Thyroid gland (tissue), 4 donors: ENCODE results near the gene SYTL3.

ENCODE experiments used
- POLR2A ChIP-seq, 2 donors: fragments of 450-650 bp; IDR thresholded peaks; one replicate each; pipeline ENCODE4 v1.6.1; 2017; ENCODE audit warnings: antibody characterized with exemption in 2 of 2, mild to moderate bottlenecking in 2 of 2, moderate library complexity in 1 of 2
- TF ChIP-seq, protein P1 (sequence below), 6 experiments: fragments of 200-600 bp in 3 of 6; fragments of 450-650 bp in 3 of 6; sonication (generic) in 3 of 6; IDR thresholded peaks; one replicate each; pipeline ENCODE4 v1.5.1; 2016 to 2019; ENCODE audit warnings: antibody characterized with exemption in 6 of 6, mild to moderate bottlenecking in 2 of 6, inconsistent platforms in 1 of 6, moderate library complexity in 1 of 6

DNA sequence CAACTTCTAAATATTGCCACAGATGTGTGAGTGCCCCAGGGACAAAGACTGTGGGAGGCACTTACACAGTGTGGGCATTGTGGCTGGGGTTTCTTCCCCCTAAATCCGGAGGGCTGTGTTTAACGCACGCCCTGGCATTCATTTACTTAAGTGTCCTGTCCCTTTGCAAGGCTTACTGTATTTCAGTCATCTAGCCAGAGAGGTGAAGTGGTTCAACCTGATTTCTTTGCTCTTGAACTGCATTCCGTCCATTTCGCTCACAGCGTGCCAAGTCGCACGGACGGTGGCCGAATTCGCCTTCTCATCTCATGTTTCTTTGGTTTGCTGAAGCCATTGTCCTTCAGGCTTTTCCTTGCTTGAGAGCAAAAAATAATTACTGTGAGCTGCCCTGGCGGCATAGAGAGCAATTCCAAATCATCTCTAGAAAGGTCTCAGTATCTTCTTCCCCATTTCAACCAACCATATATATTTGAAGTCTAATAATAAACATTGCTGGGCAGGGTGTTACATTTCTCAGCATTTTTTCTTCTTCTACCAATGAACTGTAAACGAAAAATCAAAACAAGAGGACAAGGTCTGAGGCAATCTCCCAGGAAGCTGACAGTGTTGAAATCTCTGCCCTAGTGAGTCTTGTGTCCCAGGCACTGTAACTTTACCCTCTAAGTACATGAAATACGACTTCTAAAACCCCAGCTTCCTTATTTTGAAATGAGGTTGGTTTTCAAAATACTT is 16.9 kb downstream of the SYTL3 start:
- TF ChIP-seq, protein P1, sequence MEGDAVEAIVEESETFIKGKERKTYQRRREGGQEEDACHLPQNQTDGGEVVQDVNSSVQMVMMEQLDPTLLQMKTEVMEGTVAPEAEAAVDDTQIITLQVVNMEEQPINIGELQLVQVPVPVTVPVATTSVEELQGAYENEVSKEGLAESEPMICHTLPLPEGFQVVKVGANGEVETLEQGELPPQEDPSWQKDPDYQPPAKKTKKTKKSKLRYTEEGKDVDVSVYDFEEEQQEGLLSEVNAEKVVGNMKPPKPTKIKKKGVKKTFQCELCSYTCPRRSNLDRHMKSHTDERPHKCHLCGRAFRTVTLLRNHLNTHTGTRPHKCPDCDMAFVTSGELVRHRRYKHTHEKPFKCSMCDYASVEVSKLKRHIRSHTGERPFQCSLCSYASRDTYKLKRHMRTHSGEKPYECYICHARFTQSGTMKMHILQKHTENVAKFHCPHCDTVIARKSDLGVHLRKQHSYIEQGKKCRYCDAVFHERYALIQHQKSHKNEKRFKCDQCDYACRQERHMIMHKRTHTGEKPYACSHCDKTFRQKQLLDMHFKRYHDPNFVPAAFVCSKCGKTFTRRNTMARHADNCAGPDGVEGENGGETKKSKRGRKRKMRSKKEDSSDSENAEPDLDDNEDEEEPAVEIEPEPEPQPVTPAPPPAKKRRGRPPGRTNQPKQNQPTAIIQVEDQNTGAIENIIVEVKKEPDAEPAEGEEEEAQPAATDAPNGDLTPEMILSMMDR (IDR thresholded peaks at IDR 0.05): no peak
- TF ChIP-seq POLR2A (IDR thresholded peaks at IDR 0.05): no peak
